Mesenteric fat pad (tissue), 1 donor: ENCODE results near the gene TBC1D2B. TPM values are rescaled to one million over a fixed set of nuclear protein-coding genes. Genes with fewer than 3 reads are reported as not detected.
A peak's percentile ranks its signal among the peaks of the same experiment; 100 is the strongest.
"Not testable (repeated sequence)": the region's sequence is repeated elsewhere in the genome, so short reads cannot be mapped to it uniquely, and the experiment has no call there.

Experiments
- DNase-seq: peaks from one replicate; pipeline ENCODE4 v3.0.0-alpha.2; 2020; ENCODE audit warnings: low spot score
- total RNA-seq: library from RNA; stranded (reverse); fragmentation: NEBNext Ultra II Directional; extraction: Animal tissue kit (Norgen Biotek cat#: 25700); gene quantifications from one replicate; pipeline ENCODE4 v1.2.1, GENCODE V29; 2021
- donor health status: DM: yes; HTN: yes; CAD: no.

The TBC1D2B gene
- total RNA-seq, 1 donor from 2014 or later: 82.0 TPM

- DNase-seq: no peak
These were observed 70.8 kb downstream of the TBC1D2B start for GRCh38 chr15:78006567-78007205.

GRCh38 chr15:78004919-78005634 lies 72.4 kb downstream of the TBC1D2B start:
- no peak for DNase-seq

GRCh38 chr15:78004222-78004727 lies 73.2 kb downstream of the TBC1D2B start:
- DNase-seq: no peak

- no peak for DNase-seq
These were observed 73.9 kb downstream of the TBC1D2B start for GRCh38 chr15:78003539-78004008.

GRCh38 chr15:78002996-78003395 lies 74.5 kb downstream of the TBC1D2B start:
- no peak for DNase-seq

- no peak for DNase-seq
These were observed 75.9 kb downstream of the TBC1D2B start for GRCh38 chr15:78001656-78002055.

- DNase-seq: no peak
These were observed 76.6 kb downstream of the TBC1D2B start for GRCh38 chr15:78000927-78001249.

GRCh38 chr15:78000091-78000926 lies 77.2 kb downstream of the TBC1D2B start:
- DNase-seq: no peak

- no peak for DNase-seq
These were observed 78.0 kb downstream of the TBC1D2B start for GRCh38 chr15:77999486-77999885.

GRCh38 chr15:77998592-77998991 lies 78.9 kb downstream of the TBC1D2B start:
- no peak for DNase-seq

- not testable (repeated sequence) for DNase-seq
These were observed 79.6 kb downstream of the TBC1D2B start for GRCh38 chr15:77997761-77998554.

- DNase-seq: not testable (repeated sequence)
These were observed 80.3 kb downstream of the TBC1D2B start for GRCh38 chr15:77997221-77997620.

GRCh38 chr15:77996713-77997171 lies 80.8 kb downstream of the TBC1D2B start:
- DNase-seq: not testable (repeated sequence)

- not testable (repeated sequence) for DNase-seq
These were observed 81.3 kb downstream of the TBC1D2B start for GRCh38 chr15:77996226-77996625.

- not testable (repeated sequence) for DNase-seq
These were observed 82.0 kb downstream of the TBC1D2B start for GRCh38 chr15:77995537-77995918.

- DNase-seq: not testable (repeated sequence)
These were observed 82.5 kb downstream of the TBC1D2B start for GRCh38 chr15:77994893-77995536.

- DNase-seq: not testable (repeated sequence)
These were observed 83.4 kb downstream of the TBC1D2B start for GRCh38 chr15:77993970-77994693.

GRCh38 chr15:77993374-77993911 lies 84.1 kb downstream of the TBC1D2B start:
- peak; percentile 88 for DNase-seq
